Fibroblast of skin of right biceps (primary cell): ENCODE results near the gene RAMP1.

Experiments
- DNase-seq: peaks from one replicate; pipeline ENCODE4 v3.0.0-alpha.2; 2013

Gene RAMP1

GRCh38 chr2:237956402-237956736 lies 96.9 kb downstream of the RAMP1 start:
- DNase-seq: no peak

GRCh38 chr2:237961637-237962036 lies 102.2 kb downstream of the RAMP1 start:
- DNase-seq: no peak
